Body of pancreas (tissue), 4 donors: ENCODE data around the gene PAQR8.

Experiments used
- POLR2A ChIP-seq, 3 donors: fragments of 450-650 bp; IDR thresholded peaks; one replicate each; pipeline ENCODE4 v1.6.1; 2016; ENCODE audit warnings: antibody characterized with exemption in 3 of 3, mild to moderate bottlenecking in 2 of 3
- TF ChIP-seq, protein P1 (sequence below), 7 experiments: fragments of 450-650 bp in 4 of 7; fragments of 200-600 bp in 3 of 7; sonication (generic) in 3 of 7; IDR thresholded peaks; one replicate each; pipeline ENCODE4 v1.5.1; 2016 to 2019; ENCODE audit warnings: antibody characterized with exemption in 7 of 7

DNA sequence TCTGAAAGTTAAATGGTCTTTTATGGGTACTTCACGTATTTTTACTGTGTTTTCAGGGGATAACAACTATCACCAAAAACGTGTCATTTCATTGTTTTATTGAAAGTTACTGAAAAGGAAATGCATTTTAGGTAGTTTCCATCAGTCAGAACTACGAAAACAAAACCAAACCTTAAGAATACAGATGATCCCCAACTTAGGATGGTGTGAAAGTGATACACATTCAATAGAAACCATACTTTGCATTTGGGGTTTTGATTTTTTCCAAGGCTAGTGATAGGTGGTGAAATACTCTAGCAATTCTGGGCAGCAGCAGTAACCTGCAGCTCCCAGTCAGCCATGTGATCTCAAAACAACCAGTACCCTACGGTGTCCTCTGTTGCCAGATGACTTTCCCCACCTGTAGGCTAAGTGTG, 32.3 kb downstream of the PAQR8 start:
- TF ChIP-seq, protein P1, sequence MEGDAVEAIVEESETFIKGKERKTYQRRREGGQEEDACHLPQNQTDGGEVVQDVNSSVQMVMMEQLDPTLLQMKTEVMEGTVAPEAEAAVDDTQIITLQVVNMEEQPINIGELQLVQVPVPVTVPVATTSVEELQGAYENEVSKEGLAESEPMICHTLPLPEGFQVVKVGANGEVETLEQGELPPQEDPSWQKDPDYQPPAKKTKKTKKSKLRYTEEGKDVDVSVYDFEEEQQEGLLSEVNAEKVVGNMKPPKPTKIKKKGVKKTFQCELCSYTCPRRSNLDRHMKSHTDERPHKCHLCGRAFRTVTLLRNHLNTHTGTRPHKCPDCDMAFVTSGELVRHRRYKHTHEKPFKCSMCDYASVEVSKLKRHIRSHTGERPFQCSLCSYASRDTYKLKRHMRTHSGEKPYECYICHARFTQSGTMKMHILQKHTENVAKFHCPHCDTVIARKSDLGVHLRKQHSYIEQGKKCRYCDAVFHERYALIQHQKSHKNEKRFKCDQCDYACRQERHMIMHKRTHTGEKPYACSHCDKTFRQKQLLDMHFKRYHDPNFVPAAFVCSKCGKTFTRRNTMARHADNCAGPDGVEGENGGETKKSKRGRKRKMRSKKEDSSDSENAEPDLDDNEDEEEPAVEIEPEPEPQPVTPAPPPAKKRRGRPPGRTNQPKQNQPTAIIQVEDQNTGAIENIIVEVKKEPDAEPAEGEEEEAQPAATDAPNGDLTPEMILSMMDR (IDR thresholded peaks at IDR 0.05) = no peak
- TF ChIP-seq POLR2A (IDR thresholded peaks at IDR 0.05) = no peak
